GM18868 (cell line): ENCODE results near the gene PTPRN2.
"Not testable (repeated sequence)": the region's sequence is repeated elsewhere in the genome, so short reads cannot be mapped to it uniquely, and the experiment has no call there.

Source experiments
- ATAC-seq: cut with Tn5 transposase; IDR thresholded peaks from one replicate; pipeline ENCODE4 v1.9.1; 2021; ENCODE audit warnings: mild to moderate bottlenecking, moderate library complexity; ENCODE audit not compliant: unreplicated experiment

Gene PTPRN2

GRCh38 chr7:157785486-157786186 is 802.0 kb downstream of the PTPRN2 start:
- ATAC-seq = no peak

GRCh38 chr7:157784979-157785441 is 802.6 kb downstream of the PTPRN2 start:
- no peak for ATAC-seq

GRCh38 chr7:157784041-157784835 is 803.4 kb downstream of the PTPRN2 start:
- ATAC-seq = no peak

GRCh38 chr7:157782041-157782440 is 805.6 kb downstream of the PTPRN2 start:
- no peak for ATAC-seq

- no peak for ATAC-seq
Observed at GRCh38 chr7:157780721-157781120, 806.9 kb downstream of the PTPRN2 start.

- ATAC-seq = no peak
Observed at GRCh38 chr7:157780312-157780711, 807.3 kb downstream of the PTPRN2 start.

- ATAC-seq = no peak
Observed at GRCh38 chr7:157779206-157779605, 808.4 kb downstream of the PTPRN2 start.

DNA sequence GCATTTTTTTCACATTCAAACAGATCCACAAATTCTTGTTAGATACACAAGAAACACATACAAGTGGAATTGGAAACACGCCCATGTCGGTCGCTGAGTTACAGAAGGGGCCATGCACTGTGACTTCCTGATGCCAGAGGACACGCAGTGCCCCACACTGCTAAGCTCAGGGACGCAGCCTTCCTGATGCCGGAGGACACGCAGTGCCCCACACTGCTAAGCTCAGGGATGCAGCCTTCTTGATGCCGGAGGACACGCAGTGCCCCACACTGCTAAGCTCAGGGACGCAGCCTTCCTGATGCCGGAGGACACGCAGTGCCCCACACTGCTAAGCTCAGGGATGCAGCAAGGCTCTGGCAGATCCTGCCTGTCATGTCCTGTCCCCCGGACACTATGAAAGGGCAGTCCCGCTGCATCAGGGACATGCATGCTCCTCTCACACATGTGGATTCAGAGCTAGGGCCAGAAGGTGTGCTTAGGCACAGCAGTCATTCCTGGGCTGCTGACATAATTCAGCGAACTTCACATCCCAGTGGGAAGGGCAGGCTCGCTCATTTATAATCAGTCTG is 810.3 kb downstream of the PTPRN2 start:
- not testable (repeated sequence) for ATAC-seq

- ATAC-seq = no peak
Observed at GRCh38 chr7:157775560-157776332, 811.9 kb downstream of the PTPRN2 start.

DNA sequence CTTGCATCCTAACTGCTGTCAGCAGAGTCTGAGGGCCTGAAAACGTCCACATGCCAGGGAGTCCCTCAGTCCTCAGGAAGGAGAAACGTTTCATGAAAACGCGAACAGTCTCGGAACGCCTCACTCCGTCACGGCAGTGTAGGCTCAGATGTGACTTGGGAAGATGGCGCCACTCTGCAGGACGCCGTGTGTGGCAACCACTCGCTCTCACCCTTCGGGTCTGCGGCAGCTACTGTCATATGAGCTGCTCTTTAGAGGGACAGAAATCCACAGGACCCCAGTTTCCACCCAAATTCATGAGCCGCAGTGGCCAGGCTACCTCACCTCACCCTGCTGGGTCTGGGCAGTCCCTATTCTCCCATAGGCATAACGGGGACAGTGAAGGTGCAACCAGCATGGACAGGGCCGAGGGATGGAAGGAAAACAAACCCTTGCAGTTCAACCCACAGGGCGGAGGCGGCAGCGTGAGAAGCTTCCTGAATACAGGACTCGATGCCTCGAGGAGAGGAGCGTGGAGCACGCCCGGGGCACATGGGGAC is 812.5 kb downstream of the PTPRN2 start:
- ATAC-seq = no peak

GRCh38 chr7:157774495-157774894 is 813.1 kb downstream of the PTPRN2 start:
- ATAC-seq = no peak

- ATAC-seq = no peak
Observed at GRCh38 chr7:157773361-157773760, 814.3 kb downstream of the PTPRN2 start.

GRCh38 chr7:157772486-157773130 is 815.0 kb downstream of the PTPRN2 start:
- ATAC-seq = no peak

GRCh38 chr7:157771689-157772088 is 815.9 kb downstream of the PTPRN2 start:
- no peak for ATAC-seq

- ATAC-seq = no peak
Observed at GRCh38 chr7:157770716-157771320, 816.8 kb downstream of the PTPRN2 start.

GRCh38 chr7:157769526-157770215 is 818.0 kb downstream of the PTPRN2 start:
- ATAC-seq = no peak

DNA sequence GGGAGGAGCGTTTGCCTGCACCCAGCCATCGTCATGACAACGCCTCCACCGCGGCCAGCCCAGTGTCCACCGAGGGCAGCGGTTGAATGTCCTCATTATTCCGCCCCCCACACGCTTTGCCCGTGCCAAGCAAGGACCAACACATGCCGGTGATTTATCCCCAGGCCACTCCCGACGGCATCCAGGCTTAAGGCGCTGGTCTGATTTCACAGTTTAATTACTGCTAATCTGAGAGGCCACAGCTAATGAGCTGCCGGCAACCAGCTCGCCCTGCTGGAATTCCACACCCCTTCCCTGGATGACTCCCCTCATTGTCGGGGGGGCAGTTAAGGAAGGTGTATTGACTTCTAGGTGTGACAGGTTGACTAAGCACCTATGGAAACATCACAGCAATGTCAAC is 818.5 kb downstream of the PTPRN2 start:
- no peak for ATAC-seq

GRCh38 chr7:157768198-157768597 is 819.4 kb downstream of the PTPRN2 start:
- ATAC-seq = no peak

DNA sequence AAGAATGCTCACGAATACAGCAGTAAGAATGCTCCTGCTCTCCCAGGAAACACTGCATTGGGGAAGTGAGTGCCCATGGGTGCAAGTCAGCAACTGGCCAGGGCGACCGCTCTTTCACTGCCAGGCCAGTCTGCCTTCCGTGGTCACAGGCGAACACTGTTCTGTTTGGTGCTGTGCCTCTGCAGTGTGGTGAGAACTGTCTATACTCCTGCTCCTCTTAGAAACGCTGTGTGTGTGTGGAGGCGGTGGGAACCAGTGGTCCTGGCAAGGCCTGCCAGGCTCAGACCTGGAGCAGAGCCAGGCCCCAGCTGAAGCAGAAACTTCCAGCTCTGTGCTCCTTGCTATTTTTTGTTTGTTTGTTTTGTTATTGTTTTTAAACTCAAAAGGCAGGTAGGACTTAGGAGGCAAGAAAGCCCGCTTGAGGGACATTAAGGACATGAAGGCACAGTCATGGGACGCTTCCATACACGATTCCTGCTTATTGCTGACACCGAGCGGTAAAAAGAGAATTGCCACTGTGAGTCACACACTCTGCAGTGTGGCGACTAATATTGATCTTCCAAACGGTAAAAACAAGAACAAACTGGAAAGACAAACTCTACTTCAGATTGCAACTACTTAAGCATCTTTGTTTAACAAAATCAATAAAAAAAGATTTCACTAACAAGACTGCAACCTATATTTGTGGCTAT is 820.0 kb downstream of the PTPRN2 start:
- no peak for ATAC-seq
